ENCODE data around the gene MVB12A.
A peak's percentile ranks its signal among the peaks of the same experiment; 100 is the strongest.

Gene MVB12A

GRCh38 chr19:17435218-17435617 lies 15.4 kb downstream of the MVB12A start:
- Histone ChIP-seq H3K27me3 (ENCODE audit: control insufficient read depth, insufficient read depth, low read length) (no peaks in the 10 kb centered on the region), H3K4me1 (ENCODE audit: control insufficient read depth, insufficient read depth, low read length) (no peaks in the 10 kb centered on the region), H3K27ac (ENCODE audit: low read depth, low read length) (no peak overlapping the region), H3K4me3 (ENCODE audit: low read length) (no peak overlapping the region), H3K9ac (ENCODE audit: low read length) (no peak overlapping the region), H3K36me3 (ENCODE audit: control insufficient read depth, insufficient read depth, low read length) (no peaks in the 10 kb centered on the region)

DNA sequence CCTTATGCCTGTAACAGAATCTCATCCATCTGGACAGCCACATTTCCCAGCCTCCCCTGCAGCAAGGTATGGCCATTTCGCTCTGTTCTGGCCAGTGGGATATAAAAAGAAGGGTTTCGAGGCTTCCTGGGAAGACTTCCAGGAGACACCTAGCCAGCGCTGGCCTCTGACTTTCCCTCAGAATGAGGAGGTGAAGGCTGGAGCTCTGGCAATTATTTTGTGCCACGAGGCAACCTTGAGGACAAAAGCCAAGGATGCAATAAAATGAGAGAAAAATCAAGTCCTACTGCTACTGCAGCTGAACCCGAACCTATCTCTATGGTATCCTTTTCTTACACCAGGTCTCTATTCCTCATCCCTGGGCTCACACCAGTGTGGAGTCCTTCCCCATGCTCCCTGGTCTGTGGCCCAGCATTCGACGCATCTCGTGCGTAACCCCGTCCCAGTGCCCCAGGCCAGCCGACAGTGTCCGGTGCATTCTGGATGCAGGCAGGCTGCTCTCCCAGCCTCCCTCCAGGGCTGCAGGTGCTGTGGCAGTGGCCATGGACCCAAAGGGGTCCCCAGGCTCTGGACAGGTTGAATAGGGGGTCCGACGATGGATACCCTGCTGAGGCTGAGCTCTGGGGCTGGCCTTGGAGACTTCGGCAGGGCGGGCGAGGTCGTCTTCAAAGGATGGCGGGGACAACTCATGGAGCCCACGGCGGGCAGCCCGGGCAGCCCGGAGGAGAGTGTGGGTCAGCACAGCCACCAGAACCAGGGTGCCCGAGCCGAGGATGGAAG lies 16.4 kb downstream of the MVB12A start:
- H3K36me3 ChIP-seq (ENCODE audit: control insufficient read depth, insufficient read depth, low read length): no peaks in the 10 kb centered on the region
- H3K9ac ChIP-seq (ENCODE audit: low read length): no peak overlapping the region
- H3K4me3 ChIP-seq (ENCODE audit: low read length): no peak overlapping the region
- H3K27ac ChIP-seq (ENCODE audit: low read depth, low read length): no peak overlapping the region
- H3K27me3 ChIP-seq (ENCODE audit: control insufficient read depth, insufficient read depth, low read length): no peaks in the 10 kb centered on the region
- H3K4me1 ChIP-seq (ENCODE audit: control insufficient read depth, insufficient read depth, low read length): no peaks in the 10 kb centered on the region

DNA sequence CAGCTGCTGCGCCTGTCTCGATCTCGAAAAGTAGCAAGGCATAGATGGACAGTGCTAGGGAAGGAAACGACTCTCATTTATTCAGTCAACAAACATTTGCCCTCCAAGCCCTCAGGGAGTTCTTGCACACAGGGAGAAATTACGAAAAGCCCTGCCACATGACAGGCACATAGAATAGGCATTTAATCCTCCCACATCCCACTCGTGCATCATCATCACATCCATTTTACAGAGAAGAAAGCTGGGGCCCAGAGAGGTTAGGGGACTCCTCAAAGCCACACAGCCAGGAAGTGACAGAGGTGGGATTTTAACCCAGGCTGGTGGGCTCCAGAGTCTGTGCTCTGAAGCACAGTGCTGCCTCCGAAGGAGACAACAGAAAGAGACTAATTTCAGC lies 17.0 kb downstream of the MVB12A start:
- Histone ChIP-seq H3K27me3 (ENCODE audit: control insufficient read depth, insufficient read depth, low read length) (no peaks in the 10 kb centered on the region), H3K36me3 (ENCODE audit: control insufficient read depth, insufficient read depth, low read length) (no peaks in the 10 kb centered on the region), H3K9ac (ENCODE audit: low read length) (no peak overlapping the region), H3K4me3 (ENCODE audit: low read length) (no peak overlapping the region), H3K27ac (ENCODE audit: low read depth, low read length) (no peak overlapping the region), H3K4me1 (ENCODE audit: control insufficient read depth, insufficient read depth, low read length) (no peaks in the 10 kb centered on the region)

DNA sequence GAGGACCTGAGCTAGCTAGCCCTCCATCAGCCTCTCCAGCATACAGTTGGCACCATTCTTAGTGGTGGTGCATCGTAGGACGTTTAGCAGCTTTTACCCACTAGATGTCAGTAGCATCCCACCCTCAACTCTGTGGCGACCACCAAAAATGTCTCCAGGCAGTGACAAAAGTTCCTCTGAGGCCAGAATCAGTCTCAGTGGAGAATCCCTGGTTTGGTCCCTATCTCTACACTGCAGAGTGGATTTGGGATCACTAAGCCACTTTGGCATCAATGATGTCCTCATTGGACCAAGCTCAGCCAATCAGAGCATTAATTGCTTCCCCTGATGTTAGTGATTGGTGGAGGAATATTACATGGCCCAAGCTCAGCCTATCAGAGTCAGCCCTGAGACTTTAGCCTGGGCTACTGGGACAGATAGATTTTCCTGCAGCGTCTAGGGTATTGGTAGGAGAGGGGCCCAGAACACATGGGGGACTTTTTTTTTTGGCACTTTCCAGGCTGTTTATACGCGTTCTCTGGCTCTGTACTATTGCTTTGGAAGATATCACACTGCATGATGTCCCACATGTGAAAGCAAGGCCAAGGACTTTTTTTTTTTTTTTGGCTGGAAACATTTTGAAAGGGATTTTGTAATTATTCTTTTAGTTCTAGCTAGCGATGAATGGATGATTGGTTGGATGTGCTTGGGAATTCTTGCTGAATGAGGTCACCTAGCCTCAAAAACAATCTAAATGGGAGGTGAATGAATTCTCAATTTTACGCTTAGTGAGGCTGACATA lies 21.6 kb downstream of the MVB12A start:
- H3K36me3 ChIP-seq (ENCODE audit: control insufficient read depth, insufficient read depth, low read length): no peaks in the 10 kb centered on the region
- no peak overlapping the region for H3K27ac ChIP-seq (ENCODE audit: low read depth, low read length)
- H3K27me3 ChIP-seq (ENCODE audit: control insufficient read depth, insufficient read depth, low read length): no peaks in the 10 kb centered on the region
- no peak overlapping the region for H3K4me3 ChIP-seq (ENCODE audit: low read length)
- no peaks in the 10 kb centered on the region for H3K4me1 ChIP-seq (ENCODE audit: control insufficient read depth, insufficient read depth, low read length)
- no peak overlapping the region for H3K9ac ChIP-seq (ENCODE audit: low read length)

DNA sequence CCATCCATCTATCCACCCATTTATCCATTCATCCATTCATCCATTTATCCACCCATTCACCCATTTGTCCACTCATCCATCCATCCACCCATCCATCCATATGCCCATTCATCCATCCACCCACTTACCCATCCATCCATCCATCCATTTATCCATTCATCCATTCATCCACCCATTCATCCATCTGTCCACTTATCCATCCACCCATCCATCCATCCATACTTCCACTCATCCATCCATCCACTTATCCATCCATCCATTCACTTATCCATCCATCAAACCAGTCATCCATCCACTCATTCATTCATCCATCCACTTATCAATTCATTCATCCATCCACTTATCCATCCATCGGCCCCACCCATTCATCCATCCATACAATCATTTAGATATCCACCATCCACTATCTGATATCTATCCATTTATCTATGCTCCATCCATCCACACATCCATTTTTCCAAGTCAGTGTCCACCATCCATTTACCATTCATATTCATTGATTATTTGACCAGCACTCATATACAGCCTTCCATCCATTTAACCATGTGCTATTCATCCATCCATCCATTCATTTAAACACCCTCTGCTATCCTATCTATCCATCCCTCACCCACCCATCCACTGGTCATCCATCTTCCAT lies 25.8 kb downstream of the MVB12A start:
- Histone ChIP-seq H3K27ac (ENCODE audit: low read depth, low read length) (no peak overlapping the region), H3K4me3 (ENCODE audit: low read length) (no peak overlapping the region), H3K36me3 (ENCODE audit: control insufficient read depth, insufficient read depth, low read length) (no peaks in the 10 kb centered on the region), H3K27me3 (ENCODE audit: control insufficient read depth, insufficient read depth, low read length) (peaks cover 2% of the 10 kb centered on the region), H3K4me1 (ENCODE audit: control insufficient read depth, insufficient read depth, low read length) (no peaks in the 10 kb centered on the region), H3K9ac (ENCODE audit: low read length) (no peak overlapping the region)

GRCh38 chr19:17447704-17448130 lies 27.9 kb downstream of the MVB12A start:
- Histone ChIP-seq H3K36me3 (ENCODE audit: control insufficient read depth, insufficient read depth, low read length) (no peaks in the 10 kb centered on the region), H3K4me3 (ENCODE audit: low read length) (peak overlapping the region; percentile 51), H3K27me3 (ENCODE audit: control insufficient read depth, insufficient read depth, low read length) (peaks cover 2% of the 10 kb centered on the region), H3K27ac (ENCODE audit: low read depth, low read length) (no peak overlapping the region), H3K4me1 (ENCODE audit: control insufficient read depth, insufficient read depth, low read length) (no peaks in the 10 kb centered on the region), H3K9ac (ENCODE audit: low read length) (no peak overlapping the region)

DNA sequence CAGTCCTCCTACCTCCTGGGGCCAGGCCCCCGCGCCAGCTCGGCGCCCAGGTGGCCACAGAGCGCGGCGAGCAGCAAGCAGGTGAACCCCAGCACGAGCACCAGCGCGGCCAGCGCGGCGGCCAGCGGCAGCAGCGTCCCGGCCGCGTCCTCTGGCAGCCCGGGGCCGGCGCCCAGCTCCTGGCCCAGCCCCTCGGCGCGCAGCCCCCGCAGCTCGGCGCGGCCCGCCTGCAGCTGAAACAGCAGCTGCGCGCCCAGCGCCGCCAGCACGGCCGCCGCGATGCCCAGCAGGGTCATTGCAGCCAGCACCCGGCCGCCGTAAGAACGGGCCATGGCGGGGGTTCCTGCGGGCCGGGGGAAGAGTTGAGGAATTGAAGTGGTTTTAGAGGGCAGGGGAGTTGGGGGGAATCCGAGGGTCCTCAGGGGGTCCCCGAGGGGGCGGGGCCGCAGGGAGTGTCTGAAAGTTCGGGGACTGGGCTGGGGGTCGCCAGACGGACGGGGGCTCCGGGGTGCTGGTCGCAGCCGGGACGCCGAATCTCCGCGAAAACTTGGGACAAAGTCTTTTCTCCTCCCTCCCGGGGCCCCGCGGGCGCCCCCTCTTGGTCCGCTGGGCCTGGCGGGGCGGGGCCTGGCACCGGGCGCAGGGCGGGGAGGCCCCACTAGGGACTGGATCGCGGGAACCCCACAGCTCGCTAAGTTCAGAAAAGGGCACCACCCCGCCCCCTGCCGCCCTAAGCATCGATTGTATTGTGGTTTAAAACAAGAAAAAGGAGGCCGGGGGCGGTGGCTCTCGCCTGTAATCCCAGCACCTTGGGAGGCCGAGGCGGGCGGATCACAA lies 28.5 kb downstream of the MVB12A start, which contains the start of gene TMEM221:
Gene TMEM221, minus strand, starts transcription at position 538 of the 837 bp plus-strand sequence. Its CDS starts 206 bp downstream, at position 332.
- Histone ChIP-seq H3K27ac (ENCODE audit: low read depth, low read length) (no peak within 1 kb of the TSS), H3K4me3 (ENCODE audit: low read length) (peak within 1 kb of the TSS; percentile 51), H3K4me1 (ENCODE audit: control insufficient read depth, insufficient read depth, low read length) (no peaks in the 10 kb centered on the region), H3K27me3 (ENCODE audit: control insufficient read depth, insufficient read depth, low read length) (peaks cover 2% of the 10 kb centered on the region), H3K36me3 (ENCODE audit: control insufficient read depth, insufficient read depth, low read length) (no peaks in the 10 kb centered on the region), H3K9ac (ENCODE audit: low read length) (no peak within 1 kb of the TSS)

DNA sequence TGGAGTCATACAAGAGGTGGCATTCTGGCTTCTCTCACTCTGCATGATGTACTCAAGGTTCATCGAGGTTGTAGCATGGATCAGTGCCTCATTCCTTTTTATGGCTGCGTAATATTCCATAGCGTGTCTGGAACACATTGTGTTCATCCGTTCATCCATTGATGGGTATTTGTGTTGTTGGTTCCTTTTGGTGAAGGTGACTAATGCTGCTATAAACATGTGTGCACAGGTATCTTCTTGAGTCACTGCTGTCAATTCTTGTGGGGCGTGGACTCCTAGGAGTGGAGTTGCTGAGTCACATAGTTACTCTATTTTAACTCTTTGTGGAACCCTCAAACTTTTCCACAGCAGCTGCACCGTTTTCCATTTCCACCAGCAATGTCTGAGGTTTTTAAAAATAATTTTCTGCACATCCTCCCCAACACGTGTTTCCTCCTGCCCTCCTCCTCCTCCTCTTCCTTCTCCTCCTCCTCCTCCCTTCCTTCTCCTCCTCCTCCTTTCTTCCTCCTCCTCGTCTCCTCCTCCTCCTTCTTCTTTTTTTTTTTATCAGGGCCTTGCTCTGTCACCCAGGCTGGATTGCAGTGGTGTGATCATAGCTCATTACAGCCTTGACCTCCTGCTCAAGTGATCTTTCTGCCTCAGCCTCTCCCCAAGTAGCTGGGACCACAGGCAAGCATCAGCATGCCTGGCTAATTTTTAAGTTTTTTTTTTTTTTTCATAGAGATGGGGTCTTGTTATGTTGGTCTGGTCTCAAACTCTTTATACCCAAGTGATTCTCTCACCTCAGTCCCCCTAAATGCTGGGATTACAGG lies 30.6 kb downstream of the MVB12A start:
- no peak overlapping the region for H3K27ac ChIP-seq (ENCODE audit: low read depth, low read length)
- no peaks in the 10 kb centered on the region for H3K36me3 ChIP-seq (ENCODE audit: control insufficient read depth, insufficient read depth, low read length)
- H3K4me1 ChIP-seq (ENCODE audit: control insufficient read depth, insufficient read depth, low read length): no peaks in the 10 kb centered on the region
- H3K9ac ChIP-seq (ENCODE audit: low read length): no peak overlapping the region
- peaks cover 8% of the 10 kb centered on the region for H3K27me3 ChIP-seq (ENCODE audit: control insufficient read depth, insufficient read depth, low read length)
- no peak overlapping the region for H3K4me3 ChIP-seq (ENCODE audit: low read length)

DNA sequence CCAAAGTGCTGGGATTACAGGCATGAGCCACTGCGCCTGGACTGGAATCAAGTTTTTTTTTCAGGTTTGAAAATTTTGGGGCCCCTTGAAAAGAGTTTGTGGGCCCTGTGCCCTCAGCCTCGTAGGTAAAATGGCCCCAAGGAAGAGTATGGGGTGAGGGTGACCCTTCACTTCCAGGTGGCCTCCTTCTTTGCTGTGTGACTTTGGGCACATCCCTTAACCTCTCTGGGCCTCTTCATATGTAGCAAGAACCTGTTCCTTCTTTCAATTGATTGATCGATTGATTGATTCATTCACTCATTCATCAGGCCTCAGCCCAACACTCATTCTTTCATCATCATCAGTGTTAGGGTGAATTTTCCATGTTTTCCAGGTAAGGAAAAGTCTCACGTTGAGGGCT lies 32.0 kb downstream of the MVB12A start:
- Histone ChIP-seq H3K27me3 (ENCODE audit: control insufficient read depth, insufficient read depth, low read length) (peaks cover 8% of the 10 kb centered on the region), H3K27ac (ENCODE audit: low read depth, low read length) (no peak overlapping the region), H3K4me3 (ENCODE audit: low read length) (no peak overlapping the region), H3K4me1 (ENCODE audit: control insufficient read depth, insufficient read depth, low read length) (no peaks in the 10 kb centered on the region), H3K9ac (ENCODE audit: low read length) (no peak overlapping the region), H3K36me3 (ENCODE audit: control insufficient read depth, insufficient read depth, low read length) (no peaks in the 10 kb centered on the region)

GRCh38 chr19:17454576-17455071 lies 34.8 kb downstream of the MVB12A start:
- no peaks in the 10 kb centered on the region for H3K4me1 ChIP-seq (ENCODE audit: control insufficient read depth, insufficient read depth, low read length)
- H3K27ac ChIP-seq (ENCODE audit: low read depth, low read length): no peak overlapping the region
- H3K36me3 ChIP-seq (ENCODE audit: control insufficient read depth, insufficient read depth, low read length): no peaks in the 10 kb centered on the region
- H3K4me3 ChIP-seq (ENCODE audit: low read length): no peak overlapping the region
- H3K27me3 ChIP-seq (ENCODE audit: control insufficient read depth, insufficient read depth, low read length): peaks cover 11% of the 10 kb centered on the region
- no peak overlapping the region for H3K9ac ChIP-seq (ENCODE audit: low read length)

Data from rectal smooth muscle tissue (tissue), 1 donor.